Esophagus squamous epithelium (tissue), 4 donors: Measurements from ENCODE around the gene PCBP4.

Experiments
- CTCF ChIP-seq, 6 experiments: fragments of 450-650 bp in 4 of 6; fragments of 200-600 bp in 2 of 6; sonication (generic) in 2 of 6; IDR thresholded peaks; one replicate each; pipeline ENCODE4 v1.5.1; 2016 to 2019; ENCODE audit warnings: antibody characterized with exemption in 6 of 6, mild to moderate bottlenecking in 4 of 6, moderate library complexity in 4 of 6
- POLR2A ChIP-seq, 4 donors: fragments of 450-650 bp; IDR thresholded peaks; one replicate each; pipeline ENCODE4 v1.6.1; 2017; ENCODE audit warnings: antibody characterized with exemption in 4 of 4, mild to moderate bottlenecking in 4 of 4, moderate library complexity in 3 of 4

DNA sequence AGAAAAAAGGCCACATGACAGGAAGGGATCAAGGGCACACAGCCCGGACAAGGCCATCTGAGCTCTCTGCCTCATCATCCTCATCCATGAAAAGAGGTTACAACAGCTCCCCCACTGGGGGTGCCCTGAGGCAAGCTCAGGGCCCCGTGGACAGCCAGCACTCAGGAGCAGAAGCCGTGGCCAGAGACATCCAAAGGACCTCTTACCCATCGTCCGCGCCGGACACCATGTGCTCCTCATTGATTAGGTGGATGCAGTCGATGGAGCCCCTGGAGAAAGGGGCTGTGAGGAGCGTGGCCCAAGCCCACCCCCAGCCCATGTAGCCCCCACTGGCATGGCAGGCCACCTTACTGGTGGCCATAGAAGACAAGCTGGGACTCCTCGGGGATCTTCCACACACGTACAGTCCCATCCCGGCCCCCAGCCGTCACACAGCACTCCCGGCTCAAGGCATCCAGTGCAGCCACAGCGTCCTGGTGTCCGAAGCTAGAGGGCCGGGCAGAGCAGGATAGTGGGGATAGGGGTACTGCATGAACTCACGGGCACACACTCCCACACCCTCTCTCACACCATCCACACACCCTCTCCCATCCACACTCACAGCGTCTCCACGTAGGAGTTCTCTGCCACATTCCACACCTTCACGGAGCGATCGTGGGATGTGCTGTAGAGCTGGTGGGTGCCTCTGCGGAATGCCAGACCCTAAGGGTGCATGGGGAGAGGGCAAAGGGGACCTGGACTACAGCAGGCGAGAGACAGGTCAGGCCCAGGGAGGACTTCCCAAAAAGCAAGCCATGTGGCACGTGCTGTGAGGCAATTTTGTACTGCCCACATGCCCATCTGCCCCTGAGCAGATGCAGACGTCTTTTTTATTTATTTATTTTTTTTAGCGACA, 32.0 kb downstream of the PCBP4 start:
- no peak for TF ChIP-seq CTCF (IDR thresholded peaks at IDR 0.05)
- no peak for TF ChIP-seq POLR2A (IDR thresholded peaks at IDR 0.05)
